SK-N-SH (cell line): ENCODE results near the gene CHD9. TPM values are rescaled to one million over a fixed set of nuclear protein-coding genes. Genes with fewer than 3 reads are reported as not detected.

Experiments used
- CTCF ChIA-PET: fragments of 300-600, 350-600 bp; formaldehyde crosslinking; extraction: SDS; loops from one replicate; lab custom pipeline; 2021; lab: Yijun Ruan, JAX
- POLR2A ChIA-PET: fragments of 350-600 bp; sonication (Branson Sonifier 250); formaldehyde crosslinking; extraction: SDS; loops from one replicate; lab custom pipeline; 2020; ENCODE audit warnings: antibody characterized with exemption, inconsistent platforms; lab: Yijun Ruan, JAX
- DNase-seq: peaks from one replicate; pipeline ENCODE4 v3.0.0; 2012
- H2AFZ ChIP-seq: fragments of 200-600 bp; sonication (generic); 2 replicates; pipeline ENCODE4 v1.8.1; 2016; ENCODE audit warnings: antibody characterized with exemption, mild to moderate bottlenecking, low read depth
- H3F3A ChIP-seq: fragments of 200-600 bp; sonication (generic); replicated peaks from 2 replicates; pipeline ENCODE3; 2016; ENCODE audit warnings: antibody characterized with exemption, mild to moderate bottlenecking; ENCODE audit not compliant: insufficient read depth
- H3K27ac ChIP-seq, 2 experiments: fragments of 200-500 bp in 1 of 2; fragments of 200-600 bp in 1 of 2; sonication (Bioruptor generic) in 1 of 2; sonication (generic), shearing (Covaris generic) in 1 of 2; 2 replicates each; pipeline versions ENCODE4 v1.5.1 to v1.6.1; 2014 to 2016; ENCODE audit warnings: low read depth in 2 of 2, inconsistent platforms in 1 of 2, low read length in 1 of 2, mild to moderate bottlenecking in 1 of 2, mixed read lengths in 1 of 2
- H3K27me3 ChIP-seq: fragments of 200-600 bp; sonication (generic), shearing (Covaris generic); 2 replicates; pipeline ENCODE4 v1.6.1; 2016; ENCODE audit warnings: mixed run types; ENCODE audit not compliant: insufficient read depth
- H3K36me3 ChIP-seq, 2 experiments: fragments of 200-500 bp in 1 of 2; fragments of 200-600 bp in 1 of 2; sonication (Bioruptor generic) in 1 of 2; sonication (generic) in 1 of 2; replicated peaks in 1 of 2; 2 replicates each; pipeline versions ENCODE3 to v1.5.1; 2014 to 2016; ENCODE audit warnings: low read length in 1 of 2, mild to moderate bottlenecking in 1 of 2; ENCODE audit not compliant: insufficient read depth in 2 of 2, control insufficient read depth in 1 of 2
- H3K4me1 ChIP-seq, 2 experiments: fragments of 200-500 bp in 1 of 2; fragments of 200-600 bp in 1 of 2; sonication (Bioruptor generic) in 1 of 2; sonication (generic), shearing (Covaris generic) in 1 of 2; 2 replicates each; pipeline versions ENCODE4 v1.5.1 to v1.6.1; 2014 to 2016; ENCODE audit warnings: low read depth in 1 of 2, low read length in 1 of 2, mixed run types in 1 of 2; ENCODE audit not compliant: insufficient read depth in 2 of 2, control insufficient read depth in 1 of 2
- H3K4me2 ChIP-seq: fragments of 200-600 bp; sonication (generic), shearing (Covaris generic); 2 replicates; pipeline ENCODE4 v1.6.1; 2017; ENCODE audit warnings: mixed run types
- H3K4me3 ChIP-seq, 2 experiments: fragments of 200-500 bp in 1 of 2; fragments of 200-600 bp in 1 of 2; sonication (Bioruptor generic) in 1 of 2; sonication (generic), shearing (Covaris generic) in 1 of 2; 2 replicates each; pipeline versions ENCODE4 v1.5.1 to v1.8.1; 2014 to 2016; ENCODE audit warnings: low read depth in 2 of 2, inconsistent platforms in 1 of 2, low read length in 1 of 2, mild to moderate bottlenecking in 1 of 2, mixed read lengths in 1 of 2, moderate library complexity in 1 of 2
- H3K79me2 ChIP-seq: fragments of 200-600 bp; sonication (generic); 2 replicates; pipeline ENCODE4 v1.8.1; 2017; ENCODE audit warnings: mild to moderate bottlenecking; ENCODE audit not compliant: insufficient read depth
- H3K9ac ChIP-seq: fragments of 200-600 bp; sonication (generic); 2 replicates; pipeline ENCODE4 v1.6.1; 2017; ENCODE audit warnings: mixed run types
- H3K9me2 ChIP-seq: fragments of 200-600 bp; sonication (generic); 2 replicates; pipeline ENCODE4 v1.6.1; 2017; ENCODE audit warnings: mixed run types
- H3K9me3 ChIP-seq: fragments of 200-600 bp; sonication (generic); 2 replicates; pipeline ENCODE4 v1.6.1; 2017; ENCODE audit warnings: mixed run types, mild to moderate bottlenecking, moderate library complexity
- H4K20me1 ChIP-seq: fragments of 200-600 bp; sonication (generic); 2 replicates; pipeline ENCODE4 v1.6.1; 2017; ENCODE audit warnings: mild to moderate bottlenecking, mixed run types; ENCODE audit not compliant: insufficient read depth
- CTCF ChIP-seq: fragments of 200-600 bp; sonication (generic); IDR thresholded peaks from 2 replicates; pipeline ENCODE4 v1.6.1; 2017; ENCODE audit warnings: antibody characterized with exemption, mild to moderate bottlenecking, moderate library complexity
- ELF1 ChIP-seq: IDR thresholded peaks from 2 replicates; pipeline ENCODE4 v1.4.0; 2012
- EP300 ChIP-seq, 2 experiments: IDR thresholded peaks; 2 replicates each; pipeline versions ENCODE4 v1.4.0 to v1.6.1; 2012; ENCODE audit warnings: borderline replicate concordance in 1 of 2, low read depth in 1 of 2, low read length in 1 of 2
- FOSL2 ChIP-seq: IDR thresholded peaks from 2 replicates; pipeline ENCODE4 v1.4.0; 2012; ENCODE audit warnings: low read depth, mild to moderate bottlenecking, moderate library complexity, borderline replicate concordance
- FOXM1 ChIP-seq: IDR thresholded peaks from 2 replicates; pipeline ENCODE4 v1.4.0; 2012; ENCODE audit warnings: low read depth, mild to moderate bottlenecking
- JUND ChIP-seq: IDR thresholded peaks from 2 replicates; pipeline ENCODE4 v1.4.0; 2012
- MAX ChIP-seq: IDR thresholded peaks from 2 replicates; pipeline ENCODE4 v1.4.0; 2012; ENCODE audit warnings: low read depth
- MEF2A ChIP-seq: IDR thresholded peaks from 2 replicates; pipeline ENCODE4 v1.4.0; 2012; ENCODE audit warnings: low read depth, borderline replicate concordance
- MXI1 ChIP-seq: IDR thresholded peaks from 2 replicates; pipeline ENCODE4 v1.6.1; 2012; ENCODE audit warnings: mild to moderate bottlenecking, low read depth, low read length, improper control_type of control experiment
- NFIC ChIP-seq: IDR thresholded peaks from 2 replicates; pipeline ENCODE4 v1.4.0; 2012; ENCODE audit warnings: borderline replicate concordance
- PBX3 ChIP-seq: IDR thresholded peaks from 2 replicates; pipeline ENCODE4; 2012
- RCOR1 ChIP-seq: fragments of 150-350 bp; IDR thresholded peaks from 2 replicates; pipeline ENCODE4 v1.6.1; 2017; ENCODE audit warnings: antibody characterized with exemption, low read length
- REST ChIP-seq: IDR thresholded peaks from 2 replicates; pipeline ENCODE4 v1.6.1; 2012; ENCODE audit warnings: mild to moderate bottlenecking, low read depth, low read length, moderate library complexity
- RFX5 ChIP-seq: IDR thresholded peaks from 2 replicates; pipeline ENCODE4 v1.6.1; 2012; ENCODE audit warnings: mild to moderate bottlenecking, improper control_type of control experiment, low read length
- SIN3A ChIP-seq: IDR thresholded peaks from 2 replicates; pipeline ENCODE4 v1.6.1; 2012; ENCODE audit warnings: low read depth, mild to moderate bottlenecking, low read length, moderate library complexity, borderline replicate concordance
- SMC3 ChIP-seq: IDR thresholded peaks from 2 replicates; pipeline ENCODE4 v1.6.1; 2012; ENCODE audit warnings: low read depth, low read length, improper control_type of control experiment
- TAF1 ChIP-seq: IDR thresholded peaks from 2 replicates; pipeline ENCODE4 v1.6.1; 2012; ENCODE audit warnings: low read depth, mild to moderate bottlenecking, low read length, moderate library complexity, borderline replicate concordance
- TCF12 ChIP-seq: IDR thresholded peaks from 2 replicates; pipeline ENCODE4 v1.4.0; 2012
- TEAD4 ChIP-seq: IDR thresholded peaks from 2 replicates; pipeline ENCODE4 v1.4.0; 2012; ENCODE audit warnings: mild to moderate bottlenecking, borderline replicate concordance; ENCODE audit not compliant: insufficient read depth
- USF2 ChIP-seq: fragments of 150-350 bp; IDR thresholded peaks from 2 replicates; pipeline ENCODE4 v1.6.1; 2017; ENCODE audit warnings: antibody characterized with exemption, low read length, low read depth, borderline replicate concordance
- YY1 ChIP-seq: IDR thresholded peaks from 2 replicates; pipeline ENCODE4 v1.4.0; 2012; ENCODE audit warnings: low read depth, mild to moderate bottlenecking
- ZBTB33 ChIP-seq: IDR thresholded peaks from 2 replicates; pipeline ENCODE4 v1.4.0; 2012; ENCODE audit warnings: low read depth, borderline replicate concordance
- WGBS: methylation state at CpG from one replicate; pipeline ENCODE4 v1.1.6; 2017; ENCODE audit warnings: low lambda C conversion rate; 5-methylcytosine and 5-hydroxymethylcytosine counted together
- polyA plus RNA-seq, 3 experiments: library from polyadenylated mRNA; depleted of rRNA; stranded (reverse); fragments of >200 nt; gene quantifications; 2 replicates each; pipeline ENCODE4 v1.2.3, GENCODE V29; 2012

Gene CHD9
- polyA plus RNA-seq, 1 of the 3 experiments (the other 2 are of a cell fraction): 6.2 TPM

- no peak for TF ChIP-seq RCOR1
- TF ChIP-seq TEAD4: no peak
Measured at GRCh38 chr16:53024045-53024444, 30.7 kb upstream of the CHD9 start (continued).

GRCh38 chr16:53029971-53030370, 24.8 kb upstream of the CHD9 start:
- TF ChIP-seq MEF2A: no peak
- no peak for TF ChIP-seq FOSL2
- TF ChIP-seq NFIC: no peak
- TF ChIP-seq TCF12: no peak
- no peak for TF ChIP-seq MAX
- TF ChIP-seq TAF1: no peak
- TF ChIP-seq ZBTB33: no peak
- TF ChIP-seq USF2: no peak
- no peak for TF ChIP-seq MXI1
- no peak for TF ChIP-seq JUND
- TF ChIP-seq EP300 (IDR thresholded peaks at IDR 0.05; ENCODE audit: borderline replicate concordance in 1 of 2, low read depth in 1 of 2, low read length in 1 of 2): no peak
- no peak for TF ChIP-seq PBX3
- TF ChIP-seq REST: no peak
- no peak for TF ChIP-seq FOXM1
- TF ChIP-seq YY1: no peak
- TF ChIP-seq CTCF: no peak
- TF ChIP-seq SMC3: no peak
- no peak for TF ChIP-seq RFX5
- TF ChIP-seq ELF1: no peak
- TF ChIP-seq SIN3A: no peak
- Histone ChIP-seq H3K27ac (no peak overlapping the region), H3F3A (no peaks in the 10 kb centered on the region), H3K9ac (no peak overlapping the region), H3K27me3 (no peaks in the 10 kb centered on the region), H4K20me1 (no peaks in the 10 kb centered on the region), H2AFZ (no peak overlapping the region), H3K36me3 (no peaks in the 10 kb centered on the region), H3K4me1 (no peaks in the 10 kb centered on the region), H3K9me3 (no peaks in the 10 kb centered on the region), H3K4me2 (no peak overlapping the region), H3K9me2 (no peaks in the 10 kb centered on the region), H3K79me2 (no peaks in the 10 kb centered on the region), H3K4me3 (no peak overlapping the region)
- 40% methylated on average over 3 of the region's 3 CpGs for WGBS
- ChIA-PET POLR2A (no interaction called here), CTCF (interaction anchor here (1.2 to 1.4 kb wide), 2 partner anchors 8 to 25 kb away, joined by 4 read pairs; partner anchors contain the start of gene CHD9)
- no peak for DNase-seq
